HL-60 (cell line): ENCODE measurements around the gene MUC5AC.

Experiments
- DNase-seq, 2 experiments: peaks; one replicate each; pipeline ENCODE4 v3.0.0-alpha.2; 2010 to 2020; ENCODE audit warnings: low read depth in 1 of 2, low spot score in 1 of 2
- H3K27ac ChIP-seq: fragments of 250-450 bp; sonication (Bioruptor Pico); replicated peaks from 2 replicates; pipeline ENCODE4 v1.5.1; 2020; ENCODE audit warnings: mild to moderate bottlenecking, moderate library complexity
- H3K27me3 ChIP-seq: fragments of 250-450 bp; sonication (Bioruptor Pico); 2 replicates; pipeline ENCODE4 v1.5.1; 2021; ENCODE audit warnings: mild to moderate bottlenecking, moderate library complexity; ENCODE audit not compliant: insufficient read depth, poor library complexity, severe bottlenecking
- H3K4me3 ChIP-seq: replicated peaks from 2 replicates; pipeline ENCODE4 v1.5.1; 2011; ENCODE audit warnings: mild to moderate bottlenecking, control low read depth, low read length; ENCODE audit not compliant: insufficient read depth
- CTCF ChIP-seq: IDR thresholded peaks from one replicate; pipeline ENCODE4 v1.5.1; 2011; ENCODE audit warnings: low read length, control low read depth, inconsistent platforms; ENCODE audit not compliant: insufficient read depth
- GABPA ChIP-seq: IDR thresholded peaks from 2 replicates; pipeline ENCODE4 v1.6.1; 2012; ENCODE audit warnings: low read depth
- POLR2AphosphoS5 ChIP-seq: IDR thresholded peaks from 2 replicates; pipeline ENCODE4 v1.6.1; 2012; ENCODE audit warnings: low read depth
- REST ChIP-seq: IDR thresholded peaks from 2 replicates; pipeline ENCODE4 v1.6.1; 2012; ENCODE audit warnings: low read depth; ENCODE audit not compliant: insufficient replicate concordance
- SPI1 ChIP-seq: IDR thresholded peaks from 2 replicates; pipeline ENCODE4 v1.6.1; 2012; ENCODE audit warnings: low read depth, mild to moderate bottlenecking, borderline replicate concordance
- long read RNA-seq: library from polyadenylated mRNA; unstranded; transcript quantifications from one replicate; pipeline ENCODE4 v2.0.0, GENCODE V29; 2020

Gene MUC5AC
- long read RNA-seq, result 0 reads

- H3K27ac ChIP-seq, result no peak within 1 kb of the TSS
- no peak within 1 kb of the TSS for H3K4me3 ChIP-seq
- no peak for DNase-seq
- TF ChIP-seq SPI1, result no peak
- TF ChIP-seq REST, result no peak
- TF ChIP-seq POLR2AphosphoS5, result no peak
- TF ChIP-seq GABPA, result no peak
- TF ChIP-seq CTCF, result no peak
- H3K27me3 ChIP-seq, result peaks cover 4% of the 10 kb centered on the region
These were observed at the start of gene MUC5AC for GRCh38 chr11:1157645-1158591. MUC5AC (plus strand) TSS chr11:1157953; CDS start chr11:1158000, 47 bp downstream.

GRCh38 chr11:1108246-1108900, 49.4 kb upstream of the MUC5AC start:
- Histone ChIP-seq H3K27me3 (no peaks in the 10 kb centered on the region), H3K27ac (no peak overlapping the region), H3K4me3 (no peak overlapping the region)
- DNase-seq, result no peak
- TF ChIP-seq POLR2AphosphoS5 (no peak), SPI1 (no peak), CTCF (no peak), REST (no peak), GABPA (no peak)

GRCh38 chr11:1109101-1109917, 48.4 kb upstream of the MUC5AC start:
- H3K27ac ChIP-seq, result no peak overlapping the region
- H3K4me3 ChIP-seq, result no peak overlapping the region
- no peak for DNase-seq
- TF ChIP-seq REST, result no peak
- TF ChIP-seq GABPA, result no peak
- TF ChIP-seq POLR2AphosphoS5, result no peak
- TF ChIP-seq SPI1, result no peak
- no peak for TF ChIP-seq CTCF
- no peaks in the 10 kb centered on the region for H3K27me3 ChIP-seq
